ENCODE results near the gene MMP19.

DNA sequence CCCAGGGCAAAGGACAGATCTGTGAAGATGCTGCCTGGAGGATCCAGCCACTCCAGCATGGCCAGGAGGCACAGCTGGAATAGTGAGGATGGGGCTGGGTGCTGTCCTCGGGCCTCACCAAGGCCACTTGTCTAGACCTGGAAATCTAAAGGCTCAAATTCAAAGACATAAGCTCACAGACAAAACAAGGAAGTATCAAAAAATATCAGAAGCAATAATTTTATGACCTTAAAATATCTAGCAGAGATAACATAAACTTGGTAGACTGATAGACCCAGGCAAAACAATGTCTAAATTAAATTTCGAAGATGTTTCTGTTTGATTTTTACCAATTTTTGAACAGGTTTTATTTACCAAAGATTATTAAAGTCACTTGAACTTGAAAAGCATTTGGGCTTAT, 22.6 kb upstream of the MMP19 start:
- no peak for TF ChIP-seq EZH2phosphoT487 (IDR thresholded peaks at IDR 0.05; ENCODE audit: insufficient read depth, low read depth)
- TF ChIP-seq EZH2 (IDR thresholded peaks at IDR 0.05; ENCODE audit: insufficient read depth, poor library complexity, severe bottlenecking) = no peak

Data from GM23248 (cell line).